EL (cell line): Measurements from ENCODE around the gene FXYD5.

ENCODE experiments used
- DNase-seq: peaks from one replicate; pipeline ENCODE4 v3.0.0-alpha.2; 2016

The FXYD5 gene

DNA sequence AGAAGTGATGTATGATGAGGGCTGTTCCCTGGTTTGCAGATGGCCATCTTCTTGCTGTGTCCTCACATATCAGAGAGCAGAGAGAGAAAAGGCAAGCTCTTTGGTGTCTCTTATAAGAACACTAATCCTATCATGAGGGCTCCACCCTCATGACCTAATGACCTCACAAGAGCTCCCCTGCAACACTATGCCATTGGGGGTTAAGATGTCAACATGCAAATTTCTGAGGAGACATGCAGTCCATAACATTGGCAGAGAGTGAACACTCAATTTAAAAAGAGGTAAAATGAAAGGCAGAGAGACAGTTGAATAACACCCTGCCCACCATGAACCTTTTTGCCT, 63.1 kb downstream of the FXYD5 start:
- DNase-seq = no peak

DNA sequence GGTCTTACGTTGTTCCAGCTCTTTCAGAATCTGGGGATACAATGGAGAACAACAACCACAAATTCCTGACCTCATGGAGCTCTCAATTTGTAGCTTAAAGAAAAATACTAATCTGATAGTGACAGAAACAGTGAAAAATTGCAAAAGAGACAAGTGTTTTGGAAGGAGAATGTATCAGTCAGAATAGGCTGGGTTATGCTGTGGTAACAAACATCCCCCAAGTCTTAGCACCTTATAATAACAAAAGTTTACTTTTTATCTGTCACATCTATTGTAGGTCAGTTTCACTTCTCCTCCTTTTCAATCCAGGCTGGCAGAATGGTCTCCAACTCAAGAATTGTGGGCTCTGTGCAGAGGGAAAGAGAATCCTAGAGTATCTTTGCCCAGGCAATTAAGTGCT, 64.5 kb downstream of the FXYD5 start:
- DNase-seq = no peak
